Endothelial cell of umbilical vein (primary cell): ENCODE data around the gene MDN1. TPM values are rescaled to one million over a fixed set of nuclear protein-coding genes. Genes with fewer than 3 reads are reported as not detected.

ENCODE experiments used
- BruUV-seq: library from RNA; stranded (reverse); fragments of 400-500 nt; replicated peaks from 2 replicates; lab custom pipeline; 2021; lab: Mats Ljungman, UMichigan
- CTCF ChIA-PET: fragments of 300-600, 350-600 bp; sonication (Branson Sonifier 250); formaldehyde crosslinking; loops from one replicate; lab custom pipeline; 2021; ENCODE audit warnings: antibody characterized with exemption, inconsistent platforms; lab: Charles Lee
- POLR2A ChIA-PET: fragments of 300-600, 350-600 bp; sonication (Branson Sonifier 250); formaldehyde crosslinking; loops from one replicate; lab custom pipeline; 2021; ENCODE audit warnings: antibody characterized with exemption, inconsistent platforms; lab: Charles Lee
- DNase-seq: peaks from one replicate; pipeline ENCODE4 v3.0.0-alpha.2; 2011; ENCODE audit warnings: low read depth, low spot score
- FAIRE-seq: peaks from 2 replicates; lab custom pipeline; 2011; peaks lifted over from hg19 to GRCh38; lab: Jason Lieb, UNC
- H2AFZ ChIP-seq: 2 replicates; pipeline ENCODE4 v1.6.0; 2012; ENCODE audit warnings: low read depth, low read length, control low read depth, inconsistent platforms
- H3K27ac ChIP-seq: 2 replicates; pipeline ENCODE4 v1.5.1; 2011; ENCODE audit warnings: low read depth, mild to moderate bottlenecking, control low read depth, low read length, moderate library complexity; ENCODE audit not compliant: insufficient read depth
- H3K27me3 ChIP-seq, 2 experiments: 2 replicates each; pipeline versions ENCODE4 v1.6.0 to v1.6.1; 2011; ENCODE audit warnings: low read length in 2 of 2, mixed read lengths in 1 of 2; ENCODE audit not compliant: control insufficient read depth in 2 of 2, insufficient read depth in 2 of 2
- H3K36me3 ChIP-seq, 2 experiments: 2 replicates in 1 of 2; 3 replicates in 1 of 2; pipeline ENCODE4 v1.5.1; 2011; ENCODE audit warnings: low read length in 2 of 2, mild to moderate bottlenecking in 1 of 2, moderate library complexity in 1 of 2; ENCODE audit not compliant: control insufficient read depth in 2 of 2, insufficient read depth in 2 of 2; ENCODE audit errors: extremely low read depth in 1 of 2
- H3K4me1 ChIP-seq: 3 replicates; pipeline ENCODE4 v1.5.1; 2011; ENCODE audit warnings: mild to moderate bottlenecking, low read length; ENCODE audit not compliant: control insufficient read depth, insufficient read depth; ENCODE audit errors: extremely low read depth
- H3K4me2 ChIP-seq: 2 replicates; pipeline ENCODE4 v1.6.1; 2011; ENCODE audit warnings: low read length, control low read depth, mixed read lengths; ENCODE audit not compliant: insufficient read depth
- H3K4me3 ChIP-seq, 3 experiments: fragments of 200-600 bp in 1 of 3; sonication (generic), shearing (Covaris generic) in 1 of 3; replicated peaks in 1 of 3; 2 replicates each; pipeline ENCODE4 v1.5.1; 2011 to 2016; ENCODE audit warnings: control low read depth in 3 of 3, low read length in 3 of 3, mild to moderate bottlenecking in 2 of 3, inconsistent platforms in 1 of 3, low read depth in 1 of 3, moderate library complexity in 1 of 3; ENCODE audit not compliant: insufficient read depth in 1 of 3
- H3K79me2 ChIP-seq: 2 replicates; pipeline ENCODE4 v1.6.0; 2012; ENCODE audit warnings: low read length, inconsistent platforms; ENCODE audit not compliant: control insufficient read depth, insufficient read depth
- H3K9ac ChIP-seq: replicated peaks from 2 replicates; pipeline ENCODE3; 2011; ENCODE audit warnings: low read length, control low read depth; ENCODE audit not compliant: insufficient read depth; ENCODE audit errors: extremely low read depth
- H3K9me1 ChIP-seq: replicated peaks from 3 replicates; pipeline ENCODE4 v1.6.0; 2011; ENCODE audit warnings: mild to moderate bottlenecking, low read length; ENCODE audit not compliant: control insufficient read depth, insufficient read depth; ENCODE audit errors: extremely low read depth
- H3K9me3 ChIP-seq: replicated peaks from 2 replicates; pipeline ENCODE4 v1.5.1; 2012; ENCODE audit warnings: low read length, inconsistent platforms; ENCODE audit not compliant: control insufficient read depth, insufficient read depth
- H4K20me1 ChIP-seq: replicated peaks from 2 replicates; pipeline ENCODE3; 2011; ENCODE audit warnings: mild to moderate bottlenecking, low read length; ENCODE audit not compliant: control insufficient read depth, insufficient read depth; ENCODE audit errors: extremely low read depth
- CTCF ChIP-seq, 2 donors: IDR thresholded peaks; 1 replicate in 1 of 2; 2 replicates in 1 of 2; pipeline ENCODE4 v1.5.1; 2011; ENCODE audit warnings: low read length in 2 of 2, mild to moderate bottlenecking in 2 of 2, moderate library complexity in 2 of 2, control low read depth in 1 of 2, inconsistent platforms in 1 of 2, low read depth in 1 of 2; ENCODE audit not compliant: insufficient read depth in 1 of 2; ENCODE audit errors: extremely low read depth in 1 of 2
- EZH2 ChIP-seq: IDR thresholded peaks from 2 replicates; pipeline ENCODE4 v1.6.1; 2012; ENCODE audit warnings: borderline replicate concordance, low read depth, mild to moderate bottlenecking, moderate library complexity, low read length, inconsistent platforms; ENCODE audit not compliant: severe bottlenecking
- FOS ChIP-seq: IDR thresholded peaks from 2 replicates; pipeline ENCODE4 v1.6.1; 2011; ENCODE audit warnings: mild to moderate bottlenecking, low read length, moderate library complexity, borderline replicate concordance; ENCODE audit not compliant: insufficient read depth
- GATA2 ChIP-seq: IDR thresholded peaks from 2 replicates; pipeline ENCODE4 v1.7.0; 2011; ENCODE audit warnings: low read depth, mild to moderate bottlenecking, moderate library complexity, mixed read lengths, low read length; ENCODE audit not compliant: insufficient read length, insufficient read depth
- JUN ChIP-seq: IDR thresholded peaks from 2 replicates; pipeline ENCODE4 v1.6.1; 2011; ENCODE audit warnings: borderline replicate concordance, low read depth; ENCODE audit not compliant: insufficient read length, insufficient read depth
- MAX ChIP-seq: IDR thresholded peaks from 2 replicates; pipeline ENCODE4 v1.6.1; 2011; ENCODE audit not compliant: insufficient read depth, insufficient read length
- MYC ChIP-seq: IDR thresholded peaks from one replicate; pipeline ENCODE4 v1.6.1; 2011; ENCODE audit warnings: mild to moderate bottlenecking, low read depth, low read length
- POLR2A ChIP-seq: IDR thresholded peaks from 2 replicates; pipeline ENCODE4 v1.6.1; 2012; ENCODE audit warnings: low read depth, mild to moderate bottlenecking, control low read depth, low read length
- POLR2AphosphoS5 ChIP-seq: IDR thresholded peaks from 2 replicates; pipeline ENCODE4 v1.6.1; 2012; ENCODE audit warnings: low read depth, mild to moderate bottlenecking, control low read depth, low read length, moderate library complexity; ENCODE audit not compliant: insufficient read depth
- dilution Hi-C: fragments of 300-500 bp; cut with MboI; formaldehyde crosslinking; loops from one replicate; pipeline ENCODE4 v1.15.0; 2019; ENCODE audit warnings: low sequenced_read_pairs; ENCODE audit not compliant: extremely low pct_ligation_motif_present
- intact Hi-C: fragments of 100-400 bp; cut with micrococcal nuclease; formaldehyde crosslinking; loops from one replicate; pipeline ENCODE4 v1.10.0; 2022
- polyA plus RNA-seq, 4 experiments: library from polyadenylated mRNA; depleted of rRNA in 3 of 4; stranded (reverse) in 3 of 4; unstranded in 1 of 4; fragments of >200 nt; gene quantifications; 2 replicates each; pipeline versions ENCODE4 v1.2.1 to v1.2.3, GENCODE V29; 2011 to 2012; ENCODE audit warnings: missing spikeins in 1 of 4
- total RNA-seq: library from RNA; stranded (reverse); gene quantifications from 2 replicates; pipeline ENCODE4 v1.2.3, GENCODE V29; 2021

Gene MDN1
- total and polyA plus RNA-seq, 2 donors (not counting 3 experiments of a cell fraction or from before 2014, with no cell fraction given) = 9.2 to 39.6 TPM

- POLR2A ChIA-PET = no interaction called here
- Histone ChIP-seq H3K27ac (no peak overlapping the region), H3K79me2 (peaks cover 9% of the 10 kb centered on the region), H3K27me3 (no peaks in the 10 kb centered on the region), H3K4me2 (no peak overlapping the region), H3K9ac (no peak overlapping the region), H3K4me1 (no peaks in the 10 kb centered on the region), H3K4me3 (no peak overlapping the region), H3K9me3 (no peaks in the 10 kb centered on the region), H4K20me1 (no peaks in the 10 kb centered on the region), H2AFZ (no peak overlapping the region), H3K36me3 (peaks cover 0 to 2% of the 10 kb centered on the region in 2 experiments), H3K9me1 (no peaks in the 10 kb centered on the region)
- DNase-seq = no peak
- FAIRE-seq = no peak
- dilution Hi-C loops (no loop called here), intact Hi-C loops (no loop called here)
- TF ChIP-seq JUN = no peak
- TF ChIP-seq MYC = no peak
- no peak for TF ChIP-seq CTCF (IDR thresholded peaks at IDR 0.05; ENCODE audit: extremely low read depth in 1 of 2, insufficient read depth in 1 of 2, low read depth in 1 of 2, low read length in 2 of 2)
- no peak for TF ChIP-seq FOS
- no peak for TF ChIP-seq GATA2
- TF ChIP-seq POLR2A = no peak
- TF ChIP-seq MAX = no peak
- TF ChIP-seq POLR2AphosphoS5 = no peak
- no peak for TF ChIP-seq EZH2
- CTCF ChIA-PET = interaction anchor here (0.6 to 2.1 kb wide), 3 partner anchors 9 to 14 kb away, joined by 3 to 7 read pairs (median 4); no protein-coding TSS in a partner anchor
- BruUV-seq = no TSS peak
Measured at GRCh38 chr6:89799756-89800155, 19.8 kb downstream of the MDN1 start.
